HEK293 (cell line): ENCODE results near the gene DDX18.

ENCODE experiments used
- CTCF ChIA-PET: fragments of 350-600 bp; formaldehyde crosslinking; extraction: SDS; loops from one replicate; lab custom pipeline; 2021; ENCODE audit warnings: antibody characterized with exemption; lab: Yijun Ruan, JAX
- POLR2A ChIA-PET: fragments of 300-600 bp; formaldehyde crosslinking; extraction: SDS; loops from one replicate; lab custom pipeline; 2020; ENCODE audit warnings: antibody characterized with exemption, inconsistent platforms; lab: Yijun Ruan, JAX
- H3K27ac ChIP-seq: fragments of 200-500 bp; sonication (Bioruptor generic); 2 replicates; pipeline ENCODE4 v1.5.1; 2014; ENCODE audit warnings: low read depth, low read length, control low read depth, inconsistent platforms; ENCODE audit errors: extremely low read depth
- H3K36me3 ChIP-seq, 2 experiments: fragments of 200-500 bp in 1 of 2; sonication (Bioruptor generic) in 1 of 2; 1 replicate in 1 of 2; 2 replicates in 1 of 2; pipeline ENCODE4 v1.5.1; 2014 to 2017; ENCODE audit warnings: inconsistent platforms in 2 of 2, low read length in 2 of 2; ENCODE audit not compliant: control insufficient read depth in 2 of 2, insufficient read depth in 1 of 2
- H3K4me1 ChIP-seq: fragments of 200-500 bp; sonication (Bioruptor generic); 2 replicates; pipeline ENCODE4 v1.5.1; 2014; ENCODE audit warnings: mild to moderate bottlenecking, low read length, inconsistent platforms; ENCODE audit not compliant: control insufficient read depth, insufficient read depth
- H3K4me3 ChIP-seq: 2 replicates; pipeline ENCODE4 v1.5.1; 2011; ENCODE audit warnings: low read depth, mild to moderate bottlenecking, control low read depth, low read length, moderate library complexity
- H3K9me3 ChIP-seq: fragments of 200-500 bp; sonication (Bioruptor generic); 2 replicates; pipeline ENCODE4 v1.5.1; 2014; ENCODE audit warnings: low read depth, low read length, inconsistent platforms; ENCODE audit not compliant: control insufficient read depth, insufficient read depth
- SCRT1 ChIP-seq: fragments of 450-650 bp; formaldehyde crosslinking; IDR thresholded peaks from 2 replicates; pipeline ENCODE4 v1.5.1; 2016; ENCODE audit warnings: missing biosample characterization, missing genetic modification characterization, borderline replicate concordance
- TRIM28 ChIP-seq: IDR thresholded peaks from 2 replicates; pipeline ENCODE4 v1.6.1; 2011; ENCODE audit warnings: low read length, control low read depth, borderline replicate concordance
- ZFP41 ChIP-seq: fragments of 450-650 bp; formaldehyde crosslinking; IDR thresholded peaks from 2 replicates; pipeline ENCODE4 v1.5.1; 2016; ENCODE audit warnings: missing biosample characterization, missing genetic modification characterization, borderline replicate concordance
- ZNF140 ChIP-seq: fragments of 450-650 bp; formaldehyde crosslinking; IDR thresholded peaks from 2 replicates; pipeline ENCODE4 v1.5.1; 2016; ENCODE audit warnings: missing biosample characterization, missing genetic modification characterization
- ZNF202 ChIP-seq: fragments of 450-650 bp; formaldehyde crosslinking; IDR thresholded peaks from 2 replicates; pipeline ENCODE4 v1.5.1; 2016; ENCODE audit warnings: missing biosample characterization, missing genetic modification characterization, borderline replicate concordance
- ZNF239 ChIP-seq: fragments of 450-650 bp; formaldehyde crosslinking; IDR thresholded peaks from 2 replicates; pipeline ENCODE4 v1.5.1; 2016; ENCODE audit warnings: missing biosample characterization, missing genetic modification characterization
- ZNF292 ChIP-seq: fragments of 450-650 bp; formaldehyde crosslinking; IDR thresholded peaks from 2 replicates; pipeline ENCODE4 v1.5.1; 2016; ENCODE audit warnings: low read depth, missing biosample characterization, missing genetic modification characterization, borderline replicate concordance
- ZNF354C ChIP-seq: fragments of 450-650 bp; formaldehyde crosslinking; IDR thresholded peaks from 2 replicates; pipeline ENCODE4 v1.5.1; 2016; ENCODE audit warnings: missing biosample characterization, missing genetic modification characterization, low read depth, borderline replicate concordance
- ZNF473 ChIP-seq: fragments of 450-650 bp; formaldehyde crosslinking; IDR thresholded peaks from 2 replicates; pipeline ENCODE4 v1.5.1; 2017; ENCODE audit warnings: missing biosample characterization, missing genetic modification characterization
- ZNF501 ChIP-seq: fragments of 450-650 bp; formaldehyde crosslinking; IDR thresholded peaks from 2 replicates; pipeline ENCODE4 v1.5.1; 2016; ENCODE audit warnings: missing biosample characterization, missing genetic modification characterization
- ZNF585B ChIP-seq: fragments of 450-650 bp; formaldehyde crosslinking; IDR thresholded peaks from 2 replicates; pipeline ENCODE4 v1.5.1; 2016; ENCODE audit warnings: missing biosample characterization, missing genetic modification characterization
- ZNF610 ChIP-seq: fragments of 450-650 bp; formaldehyde crosslinking; IDR thresholded peaks from 2 replicates; pipeline ENCODE4 v1.5.1; 2016; ENCODE audit warnings: missing biosample characterization, missing genetic modification characterization, borderline replicate concordance
- ZNF664 ChIP-seq: fragments of 450-650 bp; formaldehyde crosslinking; IDR thresholded peaks from 2 replicates; pipeline ENCODE4 v1.5.1; 2016; ENCODE audit warnings: missing biosample characterization, missing genetic modification characterization
- ZNF670 ChIP-seq: fragments of 450-650 bp; formaldehyde crosslinking; IDR thresholded peaks from 2 replicates; pipeline ENCODE4 v1.5.1; 2016; ENCODE audit warnings: missing biosample characterization, missing genetic modification characterization, low read depth
- ZNF785 ChIP-seq: fragments of 450-650 bp; formaldehyde crosslinking; IDR thresholded peaks from 2 replicates; pipeline ENCODE4 v1.5.1; 2016; ENCODE audit warnings: missing biosample characterization, missing genetic modification characterization
- ZNF837 ChIP-seq: fragments of 450-650 bp; formaldehyde crosslinking; IDR thresholded peaks from 2 replicates; pipeline ENCODE4 v1.5.1; 2016; ENCODE audit warnings: missing biosample characterization, missing genetic modification characterization
- ZSCAN23 ChIP-seq: fragments of 450-650 bp; formaldehyde crosslinking; IDR thresholded peaks from 2 replicates; pipeline ENCODE4 v1.5.1; 2016; ENCODE audit warnings: missing biosample characterization, missing genetic modification characterization
- ZXDB ChIP-seq: fragments of 450-650 bp; formaldehyde crosslinking; IDR thresholded peaks from 2 replicates; pipeline ENCODE4 v1.5.1; 2016; ENCODE audit warnings: missing biosample characterization, missing genetic modification characterization
- TF ChIP-seq, protein P1 (sequence below): fragments of 450-650 bp; formaldehyde crosslinking; IDR thresholded peaks from 2 replicates; pipeline ENCODE4 v1.5.1; 2016; ENCODE audit warnings: missing biosample characterization, missing genetic modification characterization
- TF ChIP-seq, protein P2 (sequence below): fragments of 450-650 bp; formaldehyde crosslinking; IDR thresholded peaks from 2 replicates; pipeline ENCODE4; 2016; ENCODE audit warnings: missing biosample characterization, missing genetic modification characterization
- TF ChIP-seq, protein P3 (sequence below): fragments of 450-650 bp; formaldehyde crosslinking; conservative IDR thresholded peaks from 2 replicates; pipeline ENCODE4 v1.5.1; 2016; ENCODE audit warnings: low read depth, missing biosample characterization, missing genetic modification characterization

Gene DDX18

DNA sequence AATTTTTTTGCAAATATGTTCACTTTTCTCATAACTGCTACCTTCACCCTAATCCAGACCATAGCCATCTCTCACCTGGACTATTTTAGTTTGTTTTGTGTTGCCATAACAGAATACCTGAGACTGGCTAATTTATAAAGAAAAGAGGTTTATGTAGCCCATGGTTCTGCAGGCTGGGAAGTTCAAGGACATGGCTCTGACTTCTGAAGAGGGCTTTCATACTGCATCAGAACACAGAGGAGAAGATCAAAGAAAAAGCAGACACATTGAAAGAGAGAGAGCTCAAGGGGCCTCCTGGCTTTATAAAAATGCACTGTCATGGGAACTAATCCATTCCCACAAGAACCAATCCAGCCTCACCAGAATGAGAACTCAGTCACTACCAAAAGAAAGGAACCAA is 25.0 kb upstream of the DDX18 start:
- ChIA-PET CTCF (no interaction called here), POLR2A (no interaction called here)
- no peaks in the 10 kb centered on the region for H3K4me1 ChIP-seq
- no peaks in the 10 kb centered on the region for H3K9me3 ChIP-seq
- TF ChIP-seq ZNF837 (tag by site-specific recombination) = no peak
- TF ChIP-seq ZSCAN23 = no peak
- no peak for TF ChIP-seq ZNF473 (tag by site-specific recombination)
- H3K36me3 ChIP-seq = no peaks in the 10 kb centered on the region
- H3K27ac ChIP-seq = no peak overlapping the region
- H3K4me3 ChIP-seq = no peak overlapping the region

DNA sequence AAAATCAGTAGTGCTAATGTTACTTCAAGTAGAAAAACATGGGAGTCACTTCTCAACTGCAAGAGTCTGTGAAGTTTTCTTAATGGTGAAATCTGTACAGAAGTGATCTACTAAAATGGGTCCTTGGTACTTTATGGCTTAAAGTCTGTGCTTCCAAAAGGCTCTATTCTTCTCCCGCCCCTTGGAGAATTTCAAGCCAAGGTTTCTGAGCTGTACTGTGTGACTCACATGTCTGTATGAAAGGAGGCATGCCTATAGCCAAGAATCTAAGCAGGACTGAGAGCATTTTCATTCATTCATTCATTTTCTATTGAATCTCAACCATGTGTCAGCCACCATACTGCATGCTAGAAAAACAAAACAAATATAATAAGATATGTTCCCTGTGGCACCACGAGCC is 19.8 kb upstream of the DDX18 start:
- H3K36me3 ChIP-seq = no peaks in the 10 kb centered on the region
- H3K4me3 ChIP-seq = no peak overlapping the region
- ChIA-PET POLR2A (no interaction called here), CTCF (interaction anchor here (1.8 to 2.6 kb wide), 2 partner anchors 9 to 18 kb away, joined by 3 to 7 read pairs; no protein-coding TSS in a partner anchor)
- TF ChIP-seq SCRT1 (tag by site-specific recombination) (no peak), ZNF354C (tag by site-specific recombination) (no peak), ZFP41 (no peak), ZNF292 (tag by site-specific recombination) (no peak), ZNF610 (no peak), TRIM28 (no peak), ZNF785 (no peak), ZNF140 (tag by site-specific recombination) (no peak), ZNF585B (tag by site-specific recombination) (no peak), ZNF501 (no peak), ZNF664 (tag by site-specific recombination) (no peak), ZNF202 (tag by site-specific recombination) (no peak), ZNF239 (no peak), ZXDB (tag by site-specific recombination) (no peak), ZNF670 (no peak)
- TF ChIP-seq, protein P1, sequence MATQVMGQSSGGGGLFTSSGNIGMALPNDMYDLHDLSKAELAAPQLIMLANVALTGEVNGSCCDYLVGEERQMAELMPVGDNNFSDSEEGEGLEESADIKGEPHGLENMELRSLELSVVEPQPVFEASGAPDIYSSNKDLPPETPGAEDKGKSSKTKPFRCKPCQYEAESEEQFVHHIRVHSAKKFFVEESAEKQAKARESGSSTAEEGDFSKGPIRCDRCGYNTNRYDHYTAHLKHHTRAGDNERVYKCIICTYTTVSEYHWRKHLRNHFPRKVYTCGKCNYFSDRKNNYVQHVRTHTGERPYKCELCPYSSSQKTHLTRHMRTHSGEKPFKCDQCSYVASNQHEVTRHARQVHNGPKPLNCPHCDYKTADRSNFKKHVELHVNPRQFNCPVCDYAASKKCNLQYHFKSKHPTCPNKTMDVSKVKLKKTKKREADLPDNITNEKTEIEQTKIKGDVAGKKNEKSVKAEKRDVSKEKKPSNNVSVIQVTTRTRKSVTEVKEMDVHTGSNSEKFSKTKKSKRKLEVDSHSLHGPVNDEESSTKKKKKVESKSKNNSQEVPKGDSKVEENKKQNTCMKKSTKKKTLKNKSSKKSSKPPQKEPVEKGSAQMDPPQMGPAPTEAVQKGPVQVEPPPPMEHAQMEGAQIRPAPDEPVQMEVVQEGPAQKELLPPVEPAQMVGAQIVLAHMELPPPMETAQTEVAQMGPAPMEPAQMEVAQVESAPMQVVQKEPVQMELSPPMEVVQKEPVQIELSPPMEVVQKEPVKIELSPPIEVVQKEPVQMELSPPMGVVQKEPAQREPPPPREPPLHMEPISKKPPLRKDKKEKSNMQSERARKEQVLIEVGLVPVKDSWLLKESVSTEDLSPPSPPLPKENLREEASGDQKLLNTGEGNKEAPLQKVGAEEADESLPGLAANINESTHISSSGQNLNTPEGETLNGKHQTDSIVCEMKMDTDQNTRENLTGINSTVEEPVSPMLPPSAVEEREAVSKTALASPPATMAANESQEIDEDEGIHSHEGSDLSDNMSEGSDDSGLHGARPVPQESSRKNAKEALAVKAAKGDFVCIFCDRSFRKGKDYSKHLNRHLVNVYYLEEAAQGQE = no peak
- TF ChIP-seq, protein P2, sequence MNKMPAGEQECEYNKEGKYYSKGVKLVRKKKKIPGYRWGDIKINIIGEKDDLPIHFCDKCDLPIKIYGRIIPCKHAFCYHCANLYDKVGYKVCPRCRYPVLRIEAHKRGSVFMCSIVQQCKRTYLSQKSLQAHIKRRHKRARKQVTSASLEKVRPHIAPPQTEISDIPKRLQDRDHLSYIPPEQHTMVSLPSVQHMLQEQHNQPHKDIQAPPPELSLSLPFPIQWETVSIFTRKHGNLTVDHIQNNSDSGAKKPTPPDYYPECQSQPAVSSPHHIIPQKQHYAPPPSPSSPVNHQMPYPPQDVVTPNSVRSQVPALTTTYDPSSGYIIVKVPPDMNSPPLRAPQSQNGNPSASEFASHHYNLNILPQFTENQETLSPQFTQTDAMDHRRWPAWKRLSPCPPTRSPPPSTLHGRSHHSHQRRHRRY (tag by site-specific recombination) = no peak
- TF ChIP-seq, protein P3, sequence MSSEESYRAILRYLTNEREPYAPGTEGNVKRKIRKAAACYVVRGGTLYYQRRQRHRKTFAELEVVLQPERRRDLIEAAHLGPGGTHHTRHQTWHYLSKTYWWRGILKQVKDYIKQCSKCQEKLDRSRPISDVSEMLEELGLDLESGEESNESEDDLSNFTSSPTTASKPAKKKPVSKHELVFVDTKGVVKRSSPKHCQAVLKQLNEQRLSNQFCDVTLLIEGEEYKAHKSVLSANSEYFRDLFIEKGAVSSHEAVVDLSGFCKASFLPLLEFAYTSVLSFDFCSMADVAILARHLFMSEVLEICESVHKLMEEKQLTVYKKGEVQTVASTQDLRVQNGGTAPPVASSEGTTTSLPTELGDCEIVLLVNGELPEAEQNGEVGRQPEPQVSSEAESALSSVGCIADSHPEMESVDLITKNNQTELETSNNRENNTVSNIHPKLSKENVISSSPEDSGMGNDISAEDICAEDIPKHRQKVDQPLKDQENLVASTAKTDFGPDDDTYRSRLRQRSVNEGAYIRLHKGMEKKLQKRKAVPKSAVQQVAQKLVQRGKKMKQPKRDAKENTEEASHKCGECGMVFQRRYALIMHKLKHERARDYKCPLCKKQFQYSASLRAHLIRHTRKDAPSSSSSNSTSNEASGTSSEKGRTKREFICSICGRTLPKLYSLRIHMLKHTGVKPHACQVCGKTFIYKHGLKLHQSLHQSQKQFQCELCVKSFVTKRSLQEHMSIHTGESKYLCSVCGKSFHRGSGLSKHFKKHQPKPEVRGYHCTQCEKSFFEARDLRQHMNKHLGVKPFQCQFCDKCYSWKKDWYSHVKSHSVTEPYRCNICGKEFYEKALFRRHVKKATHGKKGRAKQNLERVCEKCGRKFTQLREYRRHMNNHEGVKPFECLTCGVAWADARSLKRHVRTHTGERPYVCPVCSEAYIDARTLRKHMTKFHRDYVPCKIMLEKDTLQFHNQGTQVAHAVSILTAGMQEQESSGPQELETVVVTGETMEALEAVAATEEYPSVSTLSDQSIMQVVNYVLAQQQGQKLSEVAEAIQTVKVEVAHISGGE = no peak
- H3K9me3 ChIP-seq = no peaks in the 10 kb centered on the region
- H3K27ac ChIP-seq = no peak overlapping the region
- no peaks in the 10 kb centered on the region for H3K4me1 ChIP-seq
